Measurements from ENCODE around the gene MPRIP.

The MPRIP gene

GRCh38 chr17:17112628-17113200 lies 70.5 kb downstream of the MPRIP start:
- CTCF ChIA-PET = interaction anchor here (1.1 to 1.2 kb wide), 3 partner anchors 9 to 24 kb away, joined by 3 to 4 read pairs (median 4); no protein-coding TSS in a partner anchor
- POLR2A ChIA-PET = no interaction called here

DNA sequence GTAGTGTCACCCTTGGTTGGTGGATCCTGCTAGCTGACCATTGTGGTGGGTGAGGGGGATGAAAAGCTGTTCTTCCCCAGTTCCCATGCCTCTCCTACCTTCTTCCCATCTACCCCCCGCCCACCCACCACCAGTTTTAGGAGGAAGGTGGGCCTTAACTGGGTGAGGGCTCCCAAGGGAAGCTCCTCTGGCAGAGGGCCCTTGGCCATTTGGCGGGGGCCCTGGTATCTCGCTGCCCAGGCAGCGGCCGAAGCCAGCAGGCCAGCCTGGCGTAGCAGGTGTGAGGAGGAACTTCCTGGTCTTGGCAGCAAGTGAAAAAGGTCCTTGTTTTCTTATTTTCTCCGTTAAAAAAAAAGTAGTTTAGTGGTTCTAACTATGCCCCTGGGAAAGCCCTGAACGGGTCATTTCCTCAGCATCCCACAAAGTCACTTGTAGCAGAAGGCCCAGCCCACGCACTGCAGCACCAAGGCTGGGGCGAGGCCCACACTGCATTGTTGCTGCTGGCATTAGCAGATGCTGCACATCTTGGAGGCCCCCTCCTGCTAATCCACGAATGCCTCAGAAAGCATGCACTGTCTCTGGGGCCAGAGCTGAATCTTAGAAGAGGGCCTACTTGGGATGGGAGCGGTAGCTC lies 72.5 kb downstream of the MPRIP start:
- DNase-seq (ENCODE audit: extremely low spot score) = peak; percentile 55
- CTCF ChIA-PET = interaction anchor here (0.7 kb wide), 1 partner anchor 28 kb away, joined by 3 read pairs; no protein-coding TSS in a partner anchor
- POLR2A ChIA-PET = no interaction called here
- TF ChIP-seq, protein P1, sequence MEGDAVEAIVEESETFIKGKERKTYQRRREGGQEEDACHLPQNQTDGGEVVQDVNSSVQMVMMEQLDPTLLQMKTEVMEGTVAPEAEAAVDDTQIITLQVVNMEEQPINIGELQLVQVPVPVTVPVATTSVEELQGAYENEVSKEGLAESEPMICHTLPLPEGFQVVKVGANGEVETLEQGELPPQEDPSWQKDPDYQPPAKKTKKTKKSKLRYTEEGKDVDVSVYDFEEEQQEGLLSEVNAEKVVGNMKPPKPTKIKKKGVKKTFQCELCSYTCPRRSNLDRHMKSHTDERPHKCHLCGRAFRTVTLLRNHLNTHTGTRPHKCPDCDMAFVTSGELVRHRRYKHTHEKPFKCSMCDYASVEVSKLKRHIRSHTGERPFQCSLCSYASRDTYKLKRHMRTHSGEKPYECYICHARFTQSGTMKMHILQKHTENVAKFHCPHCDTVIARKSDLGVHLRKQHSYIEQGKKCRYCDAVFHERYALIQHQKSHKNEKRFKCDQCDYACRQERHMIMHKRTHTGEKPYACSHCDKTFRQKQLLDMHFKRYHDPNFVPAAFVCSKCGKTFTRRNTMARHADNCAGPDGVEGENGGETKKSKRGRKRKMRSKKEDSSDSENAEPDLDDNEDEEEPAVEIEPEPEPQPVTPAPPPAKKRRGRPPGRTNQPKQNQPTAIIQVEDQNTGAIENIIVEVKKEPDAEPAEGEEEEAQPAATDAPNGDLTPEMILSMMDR (IDR thresholded peaks at IDR 0.05; ENCODE audit: control extremely low read depth, extremely low read depth, low read depth, missing control alignments) = no peak

More at GRCh38 chr17:17112628-17113200, 70.5 kb downstream of the MPRIP start:
- no peak for DNase-seq (ENCODE audit: extremely low spot score)
- TF ChIP-seq, protein P1 (IDR thresholded peaks at IDR 0.05; ENCODE audit: control extremely low read depth, extremely low read depth, low read depth, missing control alignments) = no peak

- ChIA-PET POLR2A (no interaction called here), CTCF (no interaction called here)
- TF ChIP-seq, protein P1 (IDR thresholded peaks at IDR 0.05; ENCODE audit: control extremely low read depth, extremely low read depth, low read depth, missing control alignments) = no peak
- DNase-seq (ENCODE audit: extremely low spot score) = no peak
Measured at GRCh38 chr17:17115620-17116019, 73.4 kb downstream of the MPRIP start.

DNA sequence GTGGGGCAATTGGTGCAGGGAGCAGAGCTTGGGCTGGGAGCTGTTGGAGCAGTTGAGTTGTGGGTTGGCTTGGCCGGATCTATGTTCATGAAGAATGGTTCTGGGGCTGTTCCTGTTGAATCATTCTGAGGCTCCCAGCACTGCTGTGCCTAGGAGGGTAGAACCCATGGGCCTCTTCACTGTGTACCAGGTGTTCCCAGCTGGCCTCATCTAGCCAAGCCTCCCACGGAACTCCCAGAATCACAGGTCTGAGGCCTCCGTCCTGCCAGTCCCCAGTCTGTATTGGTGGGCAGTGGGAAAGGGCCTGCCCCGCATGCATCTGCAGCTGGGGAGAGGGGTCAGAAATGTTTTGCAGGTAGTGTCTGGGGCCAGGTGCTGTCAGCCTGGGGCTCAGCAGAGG lies 74.1 kb downstream of the MPRIP start:
- no peak for DNase-seq (ENCODE audit: extremely low spot score)
- ChIA-PET CTCF (interaction anchor here (1.3 to 1.5 kb wide), 2 partner anchors 10 kb away, joined by 4 to 5 read pairs; no protein-coding TSS in a partner anchor), POLR2A (no interaction called here)
- TF ChIP-seq, protein P1 (IDR thresholded peaks at IDR 0.05; ENCODE audit: control extremely low read depth, extremely low read depth, low read depth, missing control alignments) = no peak

GRCh38 chr17:17117923-17118322 lies 75.7 kb downstream of the MPRIP start:
- ChIA-PET CTCF (no interaction called here), POLR2A (no interaction called here)
- TF ChIP-seq, protein P1 (IDR thresholded peaks at IDR 0.05; ENCODE audit: control extremely low read depth, extremely low read depth, low read depth, missing control alignments) = no peak
- DNase-seq (ENCODE audit: extremely low spot score) = no peak

DNA sequence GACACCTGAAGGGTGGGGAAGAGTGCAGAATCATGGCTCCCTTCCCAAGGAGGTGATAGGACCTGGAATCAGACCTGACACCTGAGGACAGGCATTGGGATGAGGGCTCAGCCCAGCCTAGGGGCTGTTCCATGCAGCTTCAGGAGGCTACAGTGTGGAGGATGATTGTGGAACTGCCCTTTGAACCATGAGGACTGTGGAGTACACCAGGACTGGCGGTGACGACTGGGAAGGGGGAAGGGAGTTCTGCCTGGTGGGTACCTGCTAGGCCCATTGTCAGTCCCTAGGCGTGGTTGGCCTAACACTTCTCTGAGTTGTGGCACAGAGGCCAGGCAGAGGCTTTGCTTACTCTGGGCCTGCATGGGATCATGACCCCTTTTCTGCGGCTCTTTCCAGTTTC lies 76.1 kb downstream of the MPRIP start:
- POLR2A ChIA-PET = no interaction called here
- DNase-seq (ENCODE audit: extremely low spot score) = no peak
- TF ChIP-seq, protein P1 (IDR thresholded peaks at IDR 0.05; ENCODE audit: control extremely low read depth, extremely low read depth, low read depth, missing control alignments) = no peak
- CTCF ChIA-PET = interaction anchor here (1.2 to 1.6 kb wide), 3 partner anchors 11 to 25 kb away, joined by 3 to 4 read pairs (median 4); no protein-coding TSS in a partner anchor
